IPS-18c (cell line): Measurements from ENCODE around the gene PDLIM7.

ENCODE experiments used
- H3K4me3 ChIP-seq: 2 replicates; pipeline ENCODE4 v1.7.0; 2013; ENCODE audit warnings: low read depth, mild to moderate bottlenecking, low read length, moderate library complexity; ENCODE audit not compliant: insufficient read depth
- H3K9me3 ChIP-seq: one replicate; pipeline ENCODE4 v1.6.1; 2013; ENCODE audit warnings: mild to moderate bottlenecking, low read length, moderate library complexity; ENCODE audit not compliant: control insufficient read depth, insufficient read depth

PDLIM7 gene

GRCh38 chr5:177456976-177457851, 40.2 kb downstream of the PDLIM7 start:
- no peak overlapping the region; the same call in 1 of the 2 replicates for H3K4me3 ChIP-seq
- no peaks in the 10 kb centered on the region for H3K9me3 ChIP-seq

GRCh38 chr5:177456591-177456964, 40.8 kb downstream of the PDLIM7 start:
- no peak overlapping the region for H3K4me3 ChIP-seq

DNA sequence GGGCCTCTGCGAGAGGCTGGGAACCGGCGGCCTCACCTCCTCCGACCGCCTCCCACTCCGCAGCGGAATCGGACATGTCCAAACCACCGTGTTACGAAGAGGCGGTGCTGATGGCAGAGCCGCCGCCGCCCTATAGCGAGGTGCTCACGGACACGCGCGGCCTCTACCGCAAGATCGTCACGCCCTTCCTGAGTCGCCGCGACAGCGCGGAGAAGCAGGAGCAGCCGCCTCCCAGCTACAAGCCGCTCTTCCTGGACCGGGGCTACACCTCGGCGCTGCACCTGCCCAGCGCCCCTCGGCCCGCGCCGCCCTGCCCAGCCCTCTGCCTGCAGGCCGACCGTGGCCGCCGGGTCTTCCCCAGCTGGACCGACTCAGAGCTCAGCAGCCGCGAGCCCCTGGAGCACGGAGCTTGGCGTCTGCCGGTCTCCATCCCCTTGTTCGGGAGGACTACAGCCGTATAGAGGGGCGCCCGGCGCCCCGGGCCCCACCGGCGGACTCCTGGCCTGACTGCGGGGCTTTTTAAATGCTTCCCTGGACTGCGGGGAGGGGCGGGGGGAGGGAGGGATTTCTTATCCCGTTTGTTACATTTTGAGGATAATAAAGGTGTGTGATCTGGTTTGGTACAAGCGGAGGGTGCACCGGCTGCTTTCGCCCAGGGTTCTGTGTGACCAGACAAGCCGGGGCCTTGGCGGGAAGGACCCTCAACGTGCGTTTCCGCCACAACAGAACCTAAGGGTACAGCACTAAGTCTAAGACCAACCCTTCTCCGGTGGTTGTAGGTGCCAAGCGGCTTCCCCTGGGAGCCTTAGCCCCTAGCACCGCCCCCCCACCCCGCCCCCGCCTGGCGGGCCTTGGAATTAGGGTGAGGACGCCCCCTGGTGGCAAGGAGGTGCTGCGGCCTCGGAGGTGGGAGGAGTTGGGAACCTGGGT, 41.5 kb downstream of the PDLIM7 start:
- H3K9me3 ChIP-seq: no peaks in the 10 kb centered on the region
- peak overlapping the region; percentile 76 for H3K4me3 ChIP-seq

More at GRCh38 chr5:177456591-177456964, 40.8 kb downstream of the PDLIM7 start:
- H3K9me3 ChIP-seq: no peaks in the 10 kb centered on the region

- peak overlapping the region; percentile 76 for H3K4me3 ChIP-seq
- peaks cover 4% of the 10 kb centered on the region for H3K9me3 ChIP-seq
Measured at GRCh38 chr5:177455036-177455660, 42.3 kb downstream of the PDLIM7 start.

- Histone ChIP-seq H3K4me3 (peak overlapping the region; percentile 76), H3K9me3 (peaks cover 4% of the 10 kb centered on the region)
Measured at GRCh38 chr5:177454397-177455035, 42.9 kb downstream of the PDLIM7 start.

DNA sequence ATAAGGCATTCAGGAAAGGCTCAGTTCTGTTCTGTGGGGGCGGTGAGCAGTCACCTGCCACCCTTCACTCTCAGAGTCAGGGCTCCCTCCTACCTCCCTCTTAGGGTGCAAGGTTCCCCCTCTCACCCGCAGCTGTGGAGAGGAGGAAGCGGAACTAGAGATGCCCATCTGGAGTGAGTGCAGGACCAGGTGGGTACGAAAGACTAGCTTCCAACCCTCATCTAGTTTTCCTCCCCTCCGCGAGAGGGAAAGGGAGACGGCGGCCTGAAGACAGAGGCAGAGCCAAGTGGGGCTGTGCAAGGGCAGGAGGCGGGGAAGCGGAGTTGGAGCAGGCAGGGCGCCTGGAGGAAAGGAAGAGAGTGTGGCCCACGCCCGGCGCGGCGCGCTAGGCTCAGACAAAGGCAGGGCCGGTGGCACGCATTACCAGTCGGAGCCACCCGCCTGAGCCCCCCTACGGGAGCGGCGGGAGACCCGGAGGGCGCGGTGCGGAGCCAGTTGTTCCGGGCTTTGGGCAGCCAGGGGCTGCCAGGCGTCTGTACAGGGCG, 43.5 kb downstream of the PDLIM7 start:
- Histone ChIP-seq H3K9me3 (peaks cover 4% of the 10 kb centered on the region), H3K4me3 (peak overlapping the region; percentile 76)

DNA sequence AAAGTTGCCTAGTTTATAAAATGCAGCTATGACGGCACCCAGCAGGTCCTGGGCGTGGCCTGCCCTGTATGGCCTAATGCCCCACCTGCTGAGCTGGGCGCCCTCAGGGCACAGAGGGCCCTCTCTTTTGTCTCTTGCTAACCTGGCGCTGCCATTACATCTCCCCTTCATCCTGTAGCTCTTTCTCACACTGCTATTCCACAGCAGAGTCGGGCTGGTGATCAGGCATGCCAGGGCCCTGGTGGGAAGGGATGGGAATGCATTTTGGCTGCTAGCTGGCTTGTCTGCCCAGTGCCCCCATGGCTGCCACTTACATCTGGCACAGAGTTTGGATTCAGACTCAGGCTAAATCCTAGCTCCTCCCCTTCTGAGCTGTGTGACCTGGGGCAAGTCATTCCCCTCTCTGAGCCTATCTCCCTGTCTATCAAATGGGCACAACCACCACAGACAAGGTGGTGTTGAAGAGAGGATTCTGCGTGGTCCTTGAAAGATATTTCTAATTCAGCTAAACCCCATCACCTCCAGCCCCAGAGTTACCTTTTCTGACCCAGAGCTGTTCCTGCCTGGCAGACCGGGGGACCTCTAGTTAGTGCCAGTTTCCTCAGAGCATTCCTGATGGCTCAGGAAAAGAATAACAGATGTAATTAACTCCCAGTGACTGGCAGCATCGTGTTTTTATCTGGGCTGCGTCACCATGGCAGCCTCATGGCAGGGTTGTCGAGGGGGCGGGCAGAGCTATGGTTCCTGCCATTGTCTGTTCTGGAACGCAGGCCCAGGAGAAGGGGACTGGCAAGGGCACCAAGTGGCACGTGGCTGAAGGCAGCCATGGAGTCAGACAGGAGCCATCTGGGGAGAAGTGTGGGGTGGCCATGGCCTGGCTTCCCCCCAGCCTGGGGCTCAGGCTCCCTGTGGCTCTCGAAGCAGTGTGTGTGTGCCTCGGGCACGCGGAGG, 44.4 kb downstream of the PDLIM7 start:
- Histone ChIP-seq H3K4me3 (no peak overlapping the region), H3K9me3 (peaks cover 4% of the 10 kb centered on the region)

DNA sequence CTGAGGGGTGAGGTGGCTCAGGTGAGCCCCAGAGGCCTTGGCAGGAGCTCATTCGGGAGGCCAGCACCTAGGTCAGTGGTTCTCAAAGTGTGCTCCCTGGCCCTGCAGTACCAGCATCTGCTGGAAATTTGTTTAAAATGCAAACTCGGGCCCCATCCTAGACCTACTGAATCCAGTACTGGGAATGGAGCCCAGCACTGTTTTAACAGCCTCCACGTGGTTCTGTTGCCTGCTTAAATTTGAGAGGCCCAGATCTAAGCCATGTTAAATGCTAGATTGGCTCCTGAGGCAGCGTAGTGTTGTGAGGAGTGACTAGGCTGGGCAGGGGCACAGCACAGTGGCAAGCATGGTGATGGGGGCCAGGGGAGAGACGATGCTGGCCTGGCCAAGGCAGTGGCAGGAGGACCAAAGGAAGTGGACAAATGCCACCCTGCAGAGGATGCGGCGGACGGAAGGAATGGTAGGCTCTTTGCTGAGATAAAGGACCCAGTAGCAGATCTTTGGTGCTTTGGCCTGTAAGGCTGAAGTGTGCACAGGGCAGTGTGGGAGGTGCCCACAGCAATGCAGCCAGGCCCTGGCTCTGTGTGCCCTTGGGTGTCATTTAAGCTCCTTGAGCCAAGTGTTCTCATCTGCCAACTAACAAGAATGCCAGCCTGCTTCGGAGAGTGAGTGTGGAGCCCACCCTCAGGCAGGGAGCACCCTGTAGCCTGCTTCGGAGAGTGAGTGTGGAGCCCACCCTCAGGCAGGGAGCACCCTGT, 46.6 kb downstream of the PDLIM7 start:
- Histone ChIP-seq H3K4me3 (no peak overlapping the region), H3K9me3 (peaks cover 4% of the 10 kb centered on the region)

GRCh38 chr5:177449140-177450061, 48.0 kb downstream of the PDLIM7 start:
- H3K4me3 ChIP-seq: no peak overlapping the region
- H3K9me3 ChIP-seq: peaks cover 4% of the 10 kb centered on the region

GRCh38 chr5:177448244-177448950, 49.0 kb downstream of the PDLIM7 start:
- H3K4me3 ChIP-seq: peak overlapping the region; percentile 47
- peaks cover 4% of the 10 kb centered on the region for H3K9me3 ChIP-seq

DNA sequence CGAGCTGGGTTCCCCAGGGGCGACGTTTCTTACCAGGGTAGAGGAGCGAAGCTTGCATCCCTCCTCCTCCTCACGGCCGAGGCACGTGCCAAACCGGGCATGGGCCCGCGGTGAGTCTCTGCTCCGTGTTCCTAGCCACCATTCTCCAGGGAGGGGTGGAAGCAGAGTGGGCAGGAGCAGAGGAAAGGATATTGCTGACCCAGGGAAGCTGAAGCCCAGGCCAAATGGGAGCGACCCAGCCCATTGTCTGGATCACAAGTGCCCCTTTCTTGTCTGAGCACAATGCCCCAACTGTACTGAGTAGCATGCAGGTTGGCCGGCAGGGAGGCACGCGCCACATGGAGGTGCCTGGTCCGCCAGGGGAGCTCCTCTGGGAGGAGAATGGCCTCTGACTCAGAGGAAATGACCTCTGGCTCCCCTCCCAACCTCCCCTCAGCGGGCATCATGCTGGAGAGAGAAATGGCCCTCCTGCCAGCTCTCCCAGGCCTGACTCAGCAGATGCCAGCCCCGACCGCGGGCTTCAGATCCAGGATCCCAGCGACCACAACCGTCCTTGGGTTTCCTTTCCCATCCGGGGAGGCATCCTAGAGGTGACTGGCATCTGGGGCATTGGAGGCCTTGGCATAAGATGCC, 49.7 kb downstream of the PDLIM7 start:
- H3K4me3 ChIP-seq: peak overlapping the region; percentile 47

DNA sequence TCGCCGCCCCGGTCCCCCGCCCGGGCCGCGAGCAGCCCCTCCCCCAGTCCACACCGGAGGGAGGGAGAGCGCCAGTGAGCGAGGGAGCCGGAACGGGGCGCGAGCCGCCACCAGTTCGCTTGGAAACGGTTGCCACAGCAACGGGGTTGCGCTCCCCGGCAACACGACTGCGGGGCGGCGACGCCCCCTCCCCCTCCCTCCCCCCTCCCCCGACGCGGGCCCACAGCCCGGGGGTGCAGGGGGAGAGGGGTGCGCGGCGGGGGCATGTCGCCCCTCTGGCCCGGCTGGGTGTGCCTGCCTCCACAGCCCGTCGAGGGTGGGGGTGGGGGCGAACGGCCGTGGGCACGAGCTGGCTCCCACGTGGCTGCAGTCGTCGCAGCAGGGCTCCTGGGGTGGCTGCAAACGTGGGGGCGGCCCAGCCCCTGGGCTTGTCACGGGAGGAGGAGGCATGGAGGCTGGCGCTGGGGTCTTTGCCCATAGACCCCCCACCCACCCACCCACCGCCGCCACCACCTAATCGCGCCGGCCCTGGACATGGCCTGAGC, 50.3 kb downstream of the PDLIM7 start:
- Histone ChIP-seq H3K4me3 (peak overlapping the region; percentile 72), H3K9me3 (peaks cover 4% of the 10 kb centered on the region)

More for the DNA sequence above, 49.7 kb downstream of the PDLIM7 start:
- peaks cover 4% of the 10 kb centered on the region for H3K9me3 ChIP-seq
